ENCODE results near the gene CHST4. TPM values are rescaled to one million over a fixed set of nuclear protein-coding genes. Genes with fewer than 3 reads are reported as not detected.

Gene CHST4
- total RNA-seq, 1 experiment from 2014 or later: 3.1 TPM

GRCh38 chr16:71542377-71542776 is 16.2 kb downstream of the CHST4 start:
- DNase-seq: no peak
- no peaks in the 10 kb centered on the region for H3K36me3 ChIP-seq (ENCODE audit: low read depth)
- no peak overlapping the region for H3K4me2 ChIP-seq
- H4K20me1 ChIP-seq (ENCODE audit: insufficient read depth): no peaks in the 10 kb centered on the region
- ChIA-PET CTCF (no interaction called here), POLR2A (ENCODE audit: unreplicated experiment) (no interaction called here)
- H3K4me1 ChIP-seq (replicated peaks; ENCODE audit: insufficient read depth): no peaks in the 10 kb centered on the region
- H3K9me2 ChIP-seq (ENCODE audit: insufficient read depth): no peaks in the 10 kb centered on the region
- H3K27me3 ChIP-seq (ENCODE audit: insufficient read depth, low read depth): 0 out of 2 replicates have a peak, but pooled peaks cover 7% of the 10 kb centered on the region
- H2AFZ ChIP-seq: no peak overlapping the region
- no peak overlapping the region for H3K27ac ChIP-seq
- no peak overlapping the region for H3K4me3 ChIP-seq
- H3K9me3 ChIP-seq (ENCODE audit: insufficient read depth, low read depth): no peaks in the 10 kb centered on the region
- BruUV-seq (replicated peaks): no TSS peak
- intact Hi-C loops (cut with micrococcal nuclease; ENCODE audit: unreplicated experiment): no loop called here
- no peaks in the 10 kb centered on the region for H3F3A ChIP-seq (ENCODE audit: insufficient read depth, low read depth)
- H3K79me2 ChIP-seq (ENCODE audit: low read depth): no peaks in the 10 kb centered on the region
- TF ChIP-seq EZH2 (IDR thresholded peaks at IDR 0.05; ENCODE audit: low read depth) (no peak), CTCF (conservative IDR thresholded peaks at IDR 0.05) (peak; percentile 35; the same call in 1 of the 2 replicates)

- Histone ChIP-seq H3K4me3 (no peak overlapping the region), H3K79me2 (ENCODE audit: low read depth) (no peaks in the 10 kb centered on the region), H3K9me2 (ENCODE audit: insufficient read depth) (no peaks in the 10 kb centered on the region), H3K27ac (no peak overlapping the region), H3K27me3 (ENCODE audit: insufficient read depth, low read depth) (peaks cover 24% of the 10 kb centered on the region), H4K20me1 (ENCODE audit: insufficient read depth) (no peaks in the 10 kb centered on the region), H3F3A (ENCODE audit: insufficient read depth, low read depth) (no peaks in the 10 kb centered on the region), H3K9me3 (ENCODE audit: insufficient read depth, low read depth) (no peaks in the 10 kb centered on the region), H3K36me3 (ENCODE audit: low read depth) (no peaks in the 10 kb centered on the region), H2AFZ (no peak overlapping the region), H3K4me2 (no peak overlapping the region), H3K4me1 (replicated peaks; ENCODE audit: insufficient read depth) (no peaks in the 10 kb centered on the region)
- no TSS peak for BruUV-seq (replicated peaks)
- intact Hi-C loops (cut with micrococcal nuclease; ENCODE audit: unreplicated experiment): no loop called here
- CTCF ChIA-PET: no interaction called here
- POLR2A ChIA-PET (ENCODE audit: unreplicated experiment): no interaction called here
- no peak for DNase-seq
- no peak for TF ChIP-seq CTCF (conservative IDR thresholded peaks at IDR 0.05)
- TF ChIP-seq EZH2 (IDR thresholded peaks at IDR 0.05; ENCODE audit: low read depth): no peak
Measured at GRCh38 chr16:71547168-71547567, 20.9 kb downstream of the CHST4 start.

GRCh38 chr16:71552698-71553503 is 26.7 kb downstream of the CHST4 start:
- CTCF ChIA-PET: interaction anchor here (0.5 to 0.8 kb wide), 2 partner anchors 27 to 317 kb away, joined by 3 to 4 read pairs; partner anchors contain the start of gene CHST4

More at GRCh38 chr16:71552698-71553503, 26.7 kb downstream of the CHST4 start:
- TF ChIP-seq EZH2 (IDR thresholded peaks at IDR 0.05; ENCODE audit: low read depth): no peak
- peak; percentile 62 for TF ChIP-seq CTCF (conservative IDR thresholded peaks at IDR 0.05)
- Histone ChIP-seq H3K9me3 (ENCODE audit: insufficient read depth, low read depth) (no peaks in the 10 kb centered on the region), H3K4me3 (no peak overlapping the region), H3K79me2 (ENCODE audit: low read depth) (no peaks in the 10 kb centered on the region), H3K4me2 (no peak overlapping the region), H3K27me3 (ENCODE audit: insufficient read depth, low read depth) (peaks cover 13% of the 10 kb centered on the region), H3K4me1 (replicated peaks; ENCODE audit: insufficient read depth) (0 out of 2 replicates have a peak, but pooled peaks cover 8% of the 10 kb centered on the region), H3K9me2 (ENCODE audit: insufficient read depth) (no peaks in the 10 kb centered on the region), H3F3A (ENCODE audit: insufficient read depth, low read depth) (no peaks in the 10 kb centered on the region), H3K27ac (no peak overlapping the region), H2AFZ (no peak overlapping the region), H4K20me1 (ENCODE audit: insufficient read depth) (no peaks in the 10 kb centered on the region), H3K36me3 (ENCODE audit: low read depth) (no peaks in the 10 kb centered on the region)
- peak in 1 of 2 experiments; percentile 49 for DNase-seq
- POLR2A ChIA-PET (ENCODE audit: unreplicated experiment): no interaction called here
- intact Hi-C loops (cut with micrococcal nuclease; ENCODE audit: unreplicated experiment): no loop called here
- BruUV-seq (replicated peaks): no TSS peak
